Measurements from ENCODE around the gene ACTBL2.
"Not testable (repeated sequence)": the region's sequence is repeated elsewhere in the genome, so short reads cannot be mapped to it uniquely, and the experiment has no call there.

Gene ACTBL2

GRCh38 chr5:57482671-57483106 is at the start of gene ACTBL2:
Gene ACTBL2, minus strand, starts transcription at chr5:57482811. Its CDS starts 104 bp downstream, at chr5:57482707.
- DNase-seq (ENCODE audit: low read depth), result no peak

GRCh38 chr5:57531333-57531732 is 48.7 kb upstream of the ACTBL2 start:
- no peak for DNase-seq (ENCODE audit: low read depth)

DNA sequence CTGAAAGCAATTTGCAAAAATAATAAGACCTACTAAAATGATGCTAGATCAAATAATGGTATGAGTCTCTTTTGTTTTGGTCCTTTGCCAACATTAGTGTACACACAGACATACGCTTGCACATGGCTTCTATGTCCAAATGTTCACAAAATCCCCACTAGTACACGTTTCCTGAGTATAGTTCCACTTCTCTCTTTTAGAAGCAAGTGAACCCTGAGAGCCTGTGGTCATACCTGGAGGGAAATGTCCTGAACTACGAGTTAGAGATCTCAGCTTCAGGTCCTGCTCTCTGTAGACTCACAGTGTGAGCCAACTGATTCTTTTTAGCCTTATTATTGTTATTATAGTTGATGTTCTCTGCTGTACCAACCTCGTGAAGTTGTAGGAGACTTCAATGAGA is 47.3 kb upstream of the ACTBL2 start:
- DNase-seq (ENCODE audit: low read depth), result no peak

DNA sequence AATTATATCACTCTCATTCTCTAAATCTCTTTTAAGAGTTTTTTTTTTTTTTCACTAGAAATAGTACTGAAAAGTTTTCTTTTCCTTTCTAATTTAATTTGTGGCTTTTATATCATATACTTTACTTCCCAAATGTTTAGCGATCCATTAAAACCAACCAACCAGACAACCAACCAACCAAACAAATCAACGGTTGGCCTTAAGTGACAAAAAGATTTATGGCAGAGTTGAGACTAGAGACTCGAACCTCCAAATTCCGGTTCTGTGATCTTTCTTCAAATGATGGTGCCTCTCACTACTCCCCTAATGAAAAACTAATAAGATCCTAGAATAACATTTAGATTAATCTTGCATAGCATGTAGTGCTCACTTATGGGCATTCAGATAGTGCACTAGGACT is 45.3 kb upstream of the ACTBL2 start:
- DNase-seq (ENCODE audit: low read depth), result no peak

- DNase-seq (ENCODE audit: low read depth), result no peak
These were observed 41.9 kb upstream of the ACTBL2 start for GRCh38 chr5:57524348-57525060.

GRCh38 chr5:57522477-57522876 is 39.9 kb upstream of the ACTBL2 start:
- not testable (repeated sequence) for DNase-seq (ENCODE audit: low read depth)

- DNase-seq (ENCODE audit: low read depth), result not testable (repeated sequence)
These were observed 35.8 kb upstream of the ACTBL2 start for GRCh38 chr5:57518415-57518814.

DNA sequence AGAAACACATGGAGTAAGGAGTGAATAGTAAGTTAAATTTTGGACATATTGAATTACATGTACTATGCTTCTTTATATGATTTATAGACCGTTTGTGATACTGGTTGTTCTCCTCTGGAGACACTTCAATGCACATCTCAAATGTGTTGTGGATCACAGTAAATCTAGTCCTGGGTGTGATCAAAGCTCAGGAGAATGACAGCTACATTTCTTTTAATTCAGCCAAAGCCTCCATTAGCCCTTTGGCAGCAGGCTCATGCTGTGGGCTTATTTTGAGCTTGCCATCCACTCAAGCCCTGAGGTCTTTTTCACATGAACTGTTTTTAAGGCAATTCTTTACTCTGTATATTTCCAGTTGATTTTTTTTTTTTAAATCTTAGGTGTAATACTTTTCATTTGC is 34.6 kb upstream of the ACTBL2 start:
- no peak for DNase-seq (ENCODE audit: low read depth)

- no peak for DNase-seq (ENCODE audit: low read depth)
These were observed 31.2 kb upstream of the ACTBL2 start for GRCh38 chr5:57513785-57514184.

DNA sequence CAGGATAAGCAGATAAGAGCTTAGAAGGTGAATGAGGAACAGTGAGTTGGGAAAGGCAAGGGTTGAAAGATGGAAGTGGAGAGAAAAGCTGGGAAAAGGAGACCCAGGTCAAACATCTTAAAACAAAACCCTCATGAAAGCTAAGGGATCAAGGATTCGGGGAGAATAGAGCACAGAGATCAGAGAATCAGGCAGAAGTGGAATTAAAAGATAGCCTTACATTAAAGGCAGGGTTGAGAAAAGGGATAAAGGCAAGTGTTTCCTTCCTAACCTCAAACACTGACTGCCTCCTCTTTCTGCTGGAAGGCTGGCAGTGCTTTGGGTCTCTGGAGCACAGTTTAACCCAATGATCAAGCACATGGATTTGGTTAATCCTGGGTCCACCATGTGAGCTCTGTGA is 28.7 kb upstream of the ACTBL2 start:
- no peak for DNase-seq (ENCODE audit: low read depth)

DNA sequence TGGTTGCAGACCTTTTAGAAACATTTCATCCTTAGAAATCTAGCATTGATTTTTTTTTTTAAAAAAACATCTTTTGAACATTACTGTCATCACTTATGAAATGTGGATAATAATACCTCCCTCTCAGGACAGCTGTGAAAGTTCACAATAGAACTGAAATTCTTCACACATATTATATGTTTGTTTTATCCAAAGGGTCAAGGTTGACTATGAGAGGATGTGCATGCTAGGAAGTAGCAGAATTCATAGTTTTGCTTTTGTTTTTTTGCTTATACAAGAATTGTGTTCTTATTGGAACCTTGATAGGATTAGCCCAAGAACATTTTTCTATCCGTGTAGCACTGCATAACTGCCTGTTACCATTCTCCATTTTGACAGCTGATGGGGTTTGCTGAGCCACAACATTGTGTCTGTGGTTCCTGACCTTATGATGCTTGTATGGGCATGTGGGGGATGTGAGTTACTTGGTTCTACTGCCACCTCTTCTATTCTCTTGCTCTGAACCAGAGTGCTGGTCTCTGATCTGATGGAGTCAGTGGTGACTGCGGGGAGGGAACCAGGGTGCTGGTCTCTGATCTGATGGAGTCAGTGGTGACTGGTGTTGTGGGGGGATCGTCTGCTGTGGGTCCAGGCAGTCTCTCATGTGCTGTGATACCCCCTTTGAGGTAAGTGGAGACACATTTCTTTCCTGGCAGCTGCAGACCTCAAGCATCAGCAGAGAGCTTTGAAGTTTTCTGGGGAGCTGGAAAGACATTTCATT is 27.1 kb upstream of the ACTBL2 start:
- no peak for DNase-seq (ENCODE audit: low read depth)

DNA sequence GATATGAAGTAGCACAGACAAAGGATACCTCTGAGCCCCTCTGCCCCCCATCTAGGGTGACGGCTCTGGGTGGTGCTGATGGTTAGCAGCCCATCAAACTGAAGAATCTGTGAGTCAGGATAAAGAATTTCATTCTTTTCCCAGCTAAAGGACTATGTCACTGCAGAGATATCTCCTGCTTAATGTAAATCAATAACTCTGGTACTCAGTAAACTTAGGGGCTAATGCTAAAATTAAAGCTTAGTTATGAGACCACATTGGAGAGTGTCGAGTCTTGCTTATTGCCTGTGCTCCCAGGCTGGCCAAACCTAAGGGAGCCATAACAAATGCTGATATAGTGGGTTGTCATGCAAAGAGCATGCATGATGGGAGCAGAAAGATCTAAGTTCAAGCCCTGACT is 25.6 kb upstream of the ACTBL2 start:
- DNase-seq (ENCODE audit: low read depth), result no peak

- DNase-seq (ENCODE audit: low read depth), result no peak
These were observed 22.9 kb upstream of the ACTBL2 start for GRCh38 chr5:57505272-57506200.

- DNase-seq (ENCODE audit: low read depth), result no peak
These were observed 21.7 kb upstream of the ACTBL2 start for GRCh38 chr5:57504357-57504756.

GRCh38 chr5:57503433-57503832 is 20.8 kb upstream of the ACTBL2 start:
- DNase-seq (ENCODE audit: low read depth), result no peak

GRCh38 chr5:57501414-57502201 is 19.0 kb upstream of the ACTBL2 start:
- no peak for DNase-seq (ENCODE audit: low read depth)

GRCh38 chr5:57499262-57500050 is 16.8 kb upstream of the ACTBL2 start:
- no peak for DNase-seq (ENCODE audit: low read depth)

DNA sequence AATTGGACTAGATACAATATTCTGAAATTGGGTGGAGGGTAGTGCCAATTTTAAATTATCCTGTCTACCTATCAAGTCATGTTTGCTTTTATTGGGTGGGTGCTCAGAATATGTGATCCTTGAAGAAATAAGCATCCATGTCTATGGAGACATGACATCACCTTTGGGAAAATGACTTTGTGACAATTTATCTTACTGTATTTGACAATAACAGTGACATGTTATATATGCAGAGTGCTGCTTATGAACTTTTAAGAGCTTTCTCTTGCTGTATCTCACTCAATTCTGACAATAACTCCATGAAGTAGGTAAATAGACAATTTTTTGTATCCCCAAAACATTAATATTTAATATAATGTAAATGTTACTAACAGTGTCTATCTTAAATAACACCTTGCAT is 15.1 kb upstream of the ACTBL2 start:
- DNase-seq (ENCODE audit: low read depth), result no peak

DNA sequence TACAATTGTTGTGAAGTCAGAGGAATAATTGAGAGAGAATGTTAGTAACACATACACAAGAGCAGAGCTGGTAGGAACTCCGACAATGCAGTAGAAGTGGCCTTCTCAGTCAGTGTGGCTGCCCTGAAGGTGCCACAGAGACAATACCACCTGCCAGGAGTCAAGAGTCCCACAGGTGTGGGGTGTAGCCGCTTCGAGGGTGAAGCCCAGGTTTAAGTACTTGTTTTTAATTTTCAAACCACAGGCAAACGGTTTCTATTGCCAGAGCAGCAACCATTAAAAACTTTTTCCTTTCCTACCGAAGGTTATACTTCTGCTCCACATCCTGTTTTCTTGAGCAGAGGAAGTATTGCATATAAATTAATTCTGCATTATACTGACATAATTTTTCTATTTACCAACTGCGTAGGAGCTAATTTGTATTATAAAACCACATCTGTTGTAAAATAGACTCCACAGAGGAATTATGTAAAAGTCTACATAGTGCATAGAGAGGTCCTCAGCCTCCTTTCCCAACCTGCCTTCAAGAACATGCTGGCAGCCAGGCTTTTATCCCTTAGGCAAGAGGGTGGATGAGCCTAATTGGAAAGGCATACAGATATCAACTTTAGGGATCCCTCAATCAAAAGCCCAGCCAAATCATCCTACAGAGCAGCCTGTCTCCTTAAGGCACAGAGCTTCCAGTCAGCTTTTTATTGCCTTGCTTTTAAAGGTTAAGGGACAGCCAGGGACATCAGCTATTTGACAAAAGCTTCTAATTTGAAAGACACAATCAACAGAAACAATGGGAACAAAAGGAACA is 12.9 kb upstream of the ACTBL2 start:
- no peak for DNase-seq (ENCODE audit: low read depth)
